Neuronal stem cell (in vitro differentiated cells): ENCODE measurements around the gene GPR55.
"Not testable (repeated sequence)": the region's sequence is repeated elsewhere in the genome, so short reads cannot be mapped to it uniquely, and the experiment has no call there.

ENCODE experiments used
- DNase-seq: peaks from one replicate; pipeline ENCODE4 v3.0.0-alpha.2; 2013; ENCODE audit warnings: low spot score
- H2AFZ ChIP-seq: one replicate; pipeline ENCODE4 v1.6.1; 2013; ENCODE audit warnings: mild to moderate bottlenecking, low read length, inconsistent platforms
- H2AK5ac ChIP-seq: 2 replicates; pipeline ENCODE4 v1.6.1; 2013; ENCODE audit warnings: low read depth, mild to moderate bottlenecking, inconsistent platforms, low read length, moderate library complexity, mixed read lengths
- H2BK120ac ChIP-seq: 2 replicates; pipeline ENCODE4 v1.6.1; 2013; ENCODE audit warnings: low read depth, mild to moderate bottlenecking, inconsistent platforms, low read length, moderate library complexity, mixed read lengths
- H2BK12ac ChIP-seq: one replicate; pipeline ENCODE4 v1.6.1; 2013; ENCODE audit warnings: low read length, inconsistent platforms
- H2BK15ac ChIP-seq: 2 replicates; pipeline ENCODE4 v1.6.1; 2013; ENCODE audit warnings: mild to moderate bottlenecking, low read length, inconsistent platforms, mixed read lengths
- H2BK5ac ChIP-seq: one replicate; pipeline ENCODE4 v1.6.1; 2013; ENCODE audit warnings: inconsistent platforms, mild to moderate bottlenecking, low read length, moderate library complexity
- H3K14ac ChIP-seq: one replicate; pipeline ENCODE4 v1.6.1; 2013; ENCODE audit warnings: low read length, inconsistent platforms
- H3K18ac ChIP-seq: 2 replicates; pipeline ENCODE4 v1.6.1; 2013; ENCODE audit warnings: low read length, inconsistent platforms
- H3K23ac ChIP-seq: 2 replicates; pipeline ENCODE4 v1.6.1; 2013; ENCODE audit warnings: low read depth, mild to moderate bottlenecking, mixed read lengths, low read length, inconsistent platforms; ENCODE audit not compliant: poor library complexity
- H3K27ac ChIP-seq: replicated peaks from 3 replicates; pipeline ENCODE4 v1.5.1; 2013; ENCODE audit warnings: low read length, inconsistent platforms
- H3K27me3 ChIP-seq, 3 experiments: 2 replicates each; pipeline ENCODE4 v1.6.1; 2013; ENCODE audit warnings: low read length in 3 of 3, mild to moderate bottlenecking in 2 of 3, inconsistent platforms in 1 of 3, low read depth in 1 of 3, mixed read lengths in 1 of 3, moderate library complexity in 1 of 3; ENCODE audit not compliant: control insufficient read depth in 3 of 3, insufficient read depth in 3 of 3
- H3K36me3 ChIP-seq, 2 donors: replicated peaks in 1 of 2; 2 replicates each; pipeline ENCODE4 v1.6.1; 2013; ENCODE audit warnings: low read length in 2 of 2; ENCODE audit not compliant: control insufficient read depth in 2 of 2, insufficient read depth in 2 of 2
- H3K4ac ChIP-seq: 2 replicates; pipeline ENCODE4 v1.6.1; 2013; ENCODE audit warnings: inconsistent platforms, mild to moderate bottlenecking, low read length, moderate library complexity
- H3K4me1 ChIP-seq, 2 donors: 1 replicate in 1 of 2; 2 replicates in 1 of 2; pipeline ENCODE4 v1.6.1; 2013; ENCODE audit warnings: low read length in 2 of 2, low read depth in 1 of 2; ENCODE audit not compliant: control insufficient read depth in 2 of 2, insufficient read depth in 1 of 2
- H3K4me2 ChIP-seq: one replicate; pipeline ENCODE4 v1.6.1; 2013; ENCODE audit warnings: mild to moderate bottlenecking, low read length, inconsistent platforms; ENCODE audit not compliant: insufficient read depth, poor library complexity, severe bottlenecking
- H3K4me3 ChIP-seq, 2 donors: 2 replicates each; pipeline ENCODE4 v1.5.1; 2013; ENCODE audit warnings: low read length in 2 of 2, mild to moderate bottlenecking in 2 of 2, inconsistent platforms in 1 of 2, moderate library complexity in 1 of 2
- H3K79me1 ChIP-seq: one replicate; pipeline ENCODE4 v1.6.1; 2013; ENCODE audit warnings: low read depth, mild to moderate bottlenecking, inconsistent platforms, low read length, moderate library complexity
- H3K9ac ChIP-seq: one replicate; pipeline ENCODE4 v1.6.1; 2013; ENCODE audit warnings: mild to moderate bottlenecking, low read depth, low read length, inconsistent platforms; ENCODE audit not compliant: poor library complexity
- H3K9me3 ChIP-seq, 2 donors: replicated peaks in 1 of 2; 2 replicates each; pipeline versions ENCODE3 to v1.6.1; 2013; ENCODE audit warnings: low read length in 2 of 2, mild to moderate bottlenecking in 2 of 2, inconsistent platforms in 1 of 2, low read depth in 1 of 2, mixed read lengths in 1 of 2, moderate library complexity in 1 of 2; ENCODE audit not compliant: control insufficient read depth in 2 of 2, insufficient read depth in 1 of 2
- H4K8ac ChIP-seq: one replicate; pipeline ENCODE4 v1.6.1; 2013; ENCODE audit warnings: low read depth, mild to moderate bottlenecking, inconsistent platforms, low read length, moderate library complexity
- H4K91ac ChIP-seq: one replicate; pipeline ENCODE4 v1.6.1; 2013; ENCODE audit warnings: low read length, low read depth, mild to moderate bottlenecking, inconsistent platforms; ENCODE audit not compliant: poor library complexity
- WGBS, 2 donors: extraction: QIAGEN DNeasy Blood & Tissue Kit; methylation state at CpG; one replicate each; pipeline ENCODE4 v1.1.7; 2013; ENCODE audit warnings: missing lambda C conversion rate in 2 of 2, mixed read lengths in 1 of 2; ENCODE audit not compliant: insufficient read length in 2 of 2, insufficient replicate concordance in 1 of 2; ENCODE audit errors: extremely low coverage in 2 of 2; 5-methylcytosine and 5-hydroxymethylcytosine counted together

GPR55 gene

GRCh38 chr2:230936243-230936642 is 11.2 kb upstream of the GPR55 start:
- not testable (repeated sequence) for H3K23ac ChIP-seq, H3K9ac ChIP-seq, H2BK5ac ChIP-seq, H4K8ac ChIP-seq, H3K79me1 ChIP-seq, H2AK5ac ChIP-seq, H3K36me3 ChIP-seq, H3K27me3 ChIP-seq, H3K4me2 ChIP-seq, H4K91ac ChIP-seq, H2AFZ ChIP-seq, H2BK120ac ChIP-seq, H3K27ac ChIP-seq, H2BK12ac ChIP-seq, H3K14ac ChIP-seq, DNase-seq, H3K4me3 ChIP-seq, H3K18ac ChIP-seq, H2BK15ac ChIP-seq, H3K4me1 ChIP-seq, H3K4ac ChIP-seq
- no CpG with 5 or more reads among the region's 6 CpGs for WGBS, 2 donors
- H3K9me3 ChIP-seq, result peaks cover 5 to 17% of the 10 kb centered on the region in 2 donors

- Histone ChIP-seq H3K79me1 (peaks cover 3% of the 10 kb centered on the region), H2BK12ac (no peak overlapping the region), H4K91ac (no peak overlapping the region), H3K27me3 (no peaks in the 10 kb centered on the region), H3K23ac (no peak overlapping the region), H3K27ac (no peak overlapping the region), H3K4me3 (no peak overlapping the region), H2BK5ac (no peak overlapping the region), H2AFZ (peak overlapping the region; percentile 47), H3K4ac (no peak overlapping the region), H2BK15ac (no peak overlapping the region), H2AK5ac (peak overlapping the region; percentile 34), H3K9me3 (peaks cover 5 to 17% of the 10 kb centered on the region in 2 donors), H3K14ac (no peak overlapping the region), H2BK120ac (no peak overlapping the region), H3K9ac (no peak overlapping the region), H3K4me2 (no peak overlapping the region), H3K36me3 (no peaks in the 10 kb centered on the region), H3K18ac (peak overlapping the region; percentile 19), H3K4me1 (peaks cover 7% of the 10 kb centered on the region in 2 donors), H4K8ac (no peak overlapping the region)
- WGBS, 2 donors, result no CpG with 5 or more reads among the region's 9 CpGs
- DNase-seq, result no peak
Observed at GRCh38 chr2:230935130-230935430, 10.0 kb upstream of the GPR55 start.

GRCh38 chr2:230934231-230935129 is 9.4 kb upstream of the GPR55 start:
- Histone ChIP-seq H3K18ac (peak overlapping the region; percentile 19), H3K4me2 (no peak overlapping the region), H3K4ac (no peak overlapping the region), H2AK5ac (peak overlapping the region; percentile 30), H3K4me3 (no peak overlapping the region), H3K27me3 (no peaks in the 10 kb centered on the region), H3K36me3 (no peaks in the 10 kb centered on the region), H3K79me1 (no peaks in the 10 kb centered on the region), H2BK120ac (no peak overlapping the region), H4K91ac (no peak overlapping the region), H3K9ac (no peak overlapping the region), H3K4me1 (peaks cover 7% of the 10 kb centered on the region in 2 donors), H4K8ac (no peak overlapping the region), H3K27ac (no peak overlapping the region), H3K9me3 (peaks cover 5 to 17% of the 10 kb centered on the region in 2 donors), H2BK15ac (peak overlapping the region; percentile 30), H3K14ac (no peak overlapping the region), H2AFZ (peak overlapping the region; percentile 47), H2BK12ac (no peak overlapping the region), H3K23ac (peak overlapping the region; percentile 10), H2BK5ac (no peak overlapping the region)
- DNase-seq, result no peak
- no CpG with 5 or more reads among the region's 17 CpGs for WGBS, 2 donors

- no peak overlapping the region for H3K4me3 ChIP-seq
- peaks cover 7% of the 10 kb centered on the region in 2 donors for H3K4me1 ChIP-seq
- H3K23ac ChIP-seq, result no peak overlapping the region
- H2BK12ac ChIP-seq, result no peak overlapping the region
- H3K4ac ChIP-seq, result no peak overlapping the region
- H4K91ac ChIP-seq, result no peak overlapping the region
- no peak overlapping the region for H3K14ac ChIP-seq
- peak overlapping the region; percentile 53 for H3K9ac ChIP-seq
- no peaks in the 10 kb centered on the region for H3K27me3 ChIP-seq
- H2BK15ac ChIP-seq, result no peak overlapping the region
- no peak overlapping the region for H2BK120ac ChIP-seq
- no peak overlapping the region for H3K4me2 ChIP-seq
- no peak overlapping the region for H3K27ac ChIP-seq
- no peaks in the 10 kb centered on the region for H3K79me1 ChIP-seq
- peak overlapping the region; percentile 30 for H2AK5ac ChIP-seq
- H2BK5ac ChIP-seq, result no peak overlapping the region
- no CpG with 5 or more reads among the region's 10 CpGs for WGBS, 2 donors
- H2AFZ ChIP-seq, result peak overlapping the region; percentile 79
- peak overlapping the region; percentile 9 for H3K18ac ChIP-seq
- peaks cover 5 to 17% of the 10 kb centered on the region in 2 donors for H3K9me3 ChIP-seq
- no peak for DNase-seq
- no peak overlapping the region for H4K8ac ChIP-seq
- no peaks in the 10 kb centered on the region for H3K36me3 ChIP-seq
Observed at GRCh38 chr2:230933521-230934180, 8.6 kb upstream of the GPR55 start.
